Mammary epithelial cell (primary cell): ENCODE measurements around the gene MBIP.

ENCODE experiments used
- EZH2 ChIP-seq: IDR thresholded peaks from 2 replicates; pipeline ENCODE4 v1.6.1; 2012; ENCODE audit warnings: low read length, inconsistent platforms, borderline replicate concordance
- TF ChIP-seq, protein P1 (sequence below), 2 donors: IDR thresholded peaks in 1 of 2; conservative IDR thresholded peaks in 1 of 2; 2 replicates each; pipeline ENCODE4 v1.5.1; 2011 to 2012; ENCODE audit warnings: inconsistent platforms in 2 of 2, low read length in 2 of 2, mild to moderate bottlenecking in 2 of 2, control low read depth in 1 of 2, low read depth in 1 of 2; ENCODE audit not compliant: insufficient read depth in 1 of 2; ENCODE audit errors: extremely low read depth in 1 of 2

DNA sequence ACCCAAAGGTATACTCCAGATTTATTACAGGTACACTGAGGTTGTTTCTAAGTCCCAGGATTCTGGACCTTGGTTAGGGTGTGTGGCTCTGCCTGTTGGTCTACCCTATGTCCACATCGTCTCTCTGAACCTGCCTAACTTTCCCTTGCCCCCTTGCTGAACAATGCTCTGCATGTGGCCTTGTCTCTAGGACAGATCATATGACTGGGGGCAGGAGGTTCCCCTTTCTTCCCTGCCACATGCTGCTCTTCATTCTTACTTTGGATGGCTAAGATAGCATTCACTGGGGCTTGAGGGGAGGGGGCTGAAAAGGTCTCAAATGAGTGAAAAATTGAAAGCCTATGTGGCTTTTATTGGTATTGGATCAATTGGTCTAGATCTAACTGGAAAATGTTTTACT is 49.2 kb downstream of the MBIP start:
- TF ChIP-seq, protein P1, sequence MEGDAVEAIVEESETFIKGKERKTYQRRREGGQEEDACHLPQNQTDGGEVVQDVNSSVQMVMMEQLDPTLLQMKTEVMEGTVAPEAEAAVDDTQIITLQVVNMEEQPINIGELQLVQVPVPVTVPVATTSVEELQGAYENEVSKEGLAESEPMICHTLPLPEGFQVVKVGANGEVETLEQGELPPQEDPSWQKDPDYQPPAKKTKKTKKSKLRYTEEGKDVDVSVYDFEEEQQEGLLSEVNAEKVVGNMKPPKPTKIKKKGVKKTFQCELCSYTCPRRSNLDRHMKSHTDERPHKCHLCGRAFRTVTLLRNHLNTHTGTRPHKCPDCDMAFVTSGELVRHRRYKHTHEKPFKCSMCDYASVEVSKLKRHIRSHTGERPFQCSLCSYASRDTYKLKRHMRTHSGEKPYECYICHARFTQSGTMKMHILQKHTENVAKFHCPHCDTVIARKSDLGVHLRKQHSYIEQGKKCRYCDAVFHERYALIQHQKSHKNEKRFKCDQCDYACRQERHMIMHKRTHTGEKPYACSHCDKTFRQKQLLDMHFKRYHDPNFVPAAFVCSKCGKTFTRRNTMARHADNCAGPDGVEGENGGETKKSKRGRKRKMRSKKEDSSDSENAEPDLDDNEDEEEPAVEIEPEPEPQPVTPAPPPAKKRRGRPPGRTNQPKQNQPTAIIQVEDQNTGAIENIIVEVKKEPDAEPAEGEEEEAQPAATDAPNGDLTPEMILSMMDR (conservative IDR thresholded peaks at IDR 0.05 in 1 of 2, IDR thresholded peaks at IDR 0.05 in 1 of 2; ENCODE audit: extremely low read depth in 1 of 2, insufficient read depth in 1 of 2, low read depth in 1 of 2, low read length in 2 of 2) = no peak
- no peak for TF ChIP-seq EZH2
